Ectodermal cell (in vitro differentiated cells): ENCODE data around the gene ATP2B3.

Experiments used
- H3K27ac ChIP-seq: 2 replicates; pipeline ENCODE4 v1.7.0; 2013; ENCODE audit warnings: mild to moderate bottlenecking, low read depth, low read length; ENCODE audit not compliant: insufficient read depth, poor library complexity, severe bottlenecking
- H3K27me3 ChIP-seq: 2 replicates; pipeline ENCODE4 v1.7.0; 2013; ENCODE audit warnings: mild to moderate bottlenecking, low read length; ENCODE audit not compliant: insufficient read depth, control insufficient read depth, poor library complexity, severe bottlenecking
- H3K36me3 ChIP-seq: one replicate; pipeline ENCODE4 v1.7.0; 2013; ENCODE audit warnings: low read length; ENCODE audit not compliant: control insufficient read depth, insufficient read depth
- H3K4me1 ChIP-seq: one replicate; pipeline ENCODE4 v1.7.0; 2013; ENCODE audit warnings: low read length; ENCODE audit not compliant: control insufficient read depth, insufficient read depth
- H3K4me3 ChIP-seq: 2 replicates; pipeline ENCODE4 v1.7.0; 2013; ENCODE audit warnings: low read depth, low read length, control low read depth; ENCODE audit not compliant: insufficient read depth
- H3K9me3 ChIP-seq: 2 replicates; pipeline ENCODE4 v1.7.0; 2013; ENCODE audit warnings: mild to moderate bottlenecking, low read length, moderate library complexity; ENCODE audit not compliant: control insufficient read depth
- WGBS, 2 experiments: methylation state at CpG; one replicate each; pipeline ENCODE4 v1.1.7; 2013; ENCODE audit warnings: missing lambda C conversion rate in 2 of 2; 5-methylcytosine and 5-hydroxymethylcytosine counted together

The ATP2B3 gene

GRCh38 chrX:153495903-153496589, 21.4 kb upstream of the ATP2B3 start:
- Histone ChIP-seq H3K4me1 (no peaks in the 10 kb centered on the region), H3K4me3 (no peak overlapping the region), H3K9me3 (no peaks in the 10 kb centered on the region), H3K36me3 (no peaks in the 10 kb centered on the region), H3K27ac (no peak overlapping the region), H3K27me3 (no peaks in the 10 kb centered on the region)
- 91% methylated on average over 18 of the region's 18 CpGs for WGBS, 2 experiments

GRCh38 chrX:153496590-153496959, 20.9 kb upstream of the ATP2B3 start:
- H3K9me3 ChIP-seq = no peaks in the 10 kb centered on the region
- H3K4me3 ChIP-seq = no peak overlapping the region
- no peaks in the 10 kb centered on the region for H3K4me1 ChIP-seq
- no peaks in the 10 kb centered on the region for H3K27me3 ChIP-seq
- 67 to 70% methylated on average over 3 to 5 of the region's 8 CpGs for WGBS, 2 experiments
- no peaks in the 10 kb centered on the region for H3K36me3 ChIP-seq
- no peak overlapping the region for H3K27ac ChIP-seq

- Histone ChIP-seq H3K4me1 (no peaks in the 10 kb centered on the region), H3K9me3 (no peaks in the 10 kb centered on the region), H3K4me3 (no peak overlapping the region), H3K27me3 (no peaks in the 10 kb centered on the region), H3K36me3 (no peaks in the 10 kb centered on the region), H3K27ac (no peak overlapping the region)
- WGBS, 2 experiments = 84 to 86% methylated on average over 7 of the region's 7 CpGs
Measured at GRCh38 chrX:153498453-153498852, 19.0 kb upstream of the ATP2B3 start.

DNA sequence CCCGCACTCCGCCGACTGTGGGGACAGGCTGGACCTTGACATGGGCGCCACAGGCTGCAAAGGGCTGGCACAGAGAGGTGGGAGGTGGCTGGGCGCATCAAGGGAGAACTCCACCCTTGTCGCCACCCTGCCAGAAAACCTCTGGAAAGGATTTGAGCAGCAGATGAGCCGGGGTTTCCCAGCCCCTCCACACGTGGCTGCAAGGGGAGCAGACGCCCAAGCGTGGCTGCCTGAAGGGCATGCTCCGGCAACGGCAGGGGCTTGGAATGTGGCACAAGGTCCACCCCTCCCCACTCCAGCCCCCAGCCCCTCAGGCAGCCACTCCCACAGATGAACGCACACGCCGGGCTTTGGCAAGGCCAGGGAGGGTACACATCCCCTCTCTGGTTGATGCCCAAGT, 18.1 kb upstream of the ATP2B3 start:
- no peaks in the 10 kb centered on the region for H3K27me3 ChIP-seq
- no peak overlapping the region for H3K27ac ChIP-seq
- WGBS, 2 experiments = 80 to 83% methylated on average over 15 of the region's 15 CpGs
- no peaks in the 10 kb centered on the region for H3K9me3 ChIP-seq
- H3K4me1 ChIP-seq = no peaks in the 10 kb centered on the region
- no peaks in the 10 kb centered on the region for H3K36me3 ChIP-seq
- no peak overlapping the region for H3K4me3 ChIP-seq

DNA sequence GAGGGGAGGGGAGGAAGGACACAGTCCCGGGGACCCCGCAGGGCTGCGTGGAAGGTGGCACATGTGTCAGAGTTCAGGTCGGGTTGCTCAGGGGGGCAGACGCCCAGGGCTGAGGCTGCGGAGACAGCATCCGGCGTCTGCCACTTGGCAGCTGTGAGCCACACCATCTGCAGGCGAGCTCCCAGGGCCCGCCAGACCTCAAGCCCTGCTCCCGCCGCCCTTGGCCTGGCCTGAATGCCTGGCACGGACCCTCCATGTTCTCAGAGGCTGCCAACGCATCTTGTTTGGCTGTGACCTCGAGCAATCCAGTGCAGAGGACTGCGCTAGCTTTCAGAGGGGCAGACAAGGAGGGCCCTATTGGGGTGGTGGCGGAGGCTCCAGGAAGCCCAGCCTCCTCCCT, 17.6 kb upstream of the ATP2B3 start:
- H3K4me1 ChIP-seq = no peaks in the 10 kb centered on the region
- H3K4me3 ChIP-seq = no peak overlapping the region
- no peaks in the 10 kb centered on the region for H3K27me3 ChIP-seq
- H3K9me3 ChIP-seq = no peaks in the 10 kb centered on the region
- no peaks in the 10 kb centered on the region for H3K36me3 ChIP-seq
- no peak overlapping the region for H3K27ac ChIP-seq
- 91 to 92% methylated on average over 16 to 17 of the region's 17 CpGs for WGBS, 2 experiments

DNA sequence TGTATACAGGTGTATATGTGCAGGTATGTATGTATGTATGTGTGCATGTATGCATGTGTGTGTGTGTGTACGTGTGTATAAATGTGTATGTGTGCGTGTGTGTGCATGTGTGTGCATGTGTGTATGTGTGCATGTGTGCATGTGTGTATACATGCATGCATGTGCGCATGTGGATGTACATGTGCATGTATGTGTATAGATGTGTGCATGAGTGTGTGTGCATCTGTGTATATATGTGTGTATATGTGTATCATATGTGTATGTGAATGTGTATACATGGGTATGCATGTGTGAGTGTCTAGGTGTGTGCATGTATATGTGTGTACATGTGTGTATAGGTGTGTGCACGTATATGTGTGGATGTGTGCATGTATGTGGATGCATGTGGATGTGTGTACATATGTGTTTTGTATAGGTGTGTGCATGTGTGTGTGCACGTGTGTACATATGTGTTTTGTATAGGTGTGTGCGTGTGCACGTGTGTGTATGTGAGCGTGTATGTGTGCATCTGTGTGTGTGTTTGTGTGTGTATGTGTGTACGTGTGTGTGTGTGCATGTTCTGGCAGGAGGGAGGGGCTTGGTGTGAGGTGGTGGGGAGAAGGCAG, 16.7 kb upstream of the ATP2B3 start:
- Histone ChIP-seq H3K4me3 (no peak overlapping the region), H3K36me3 (no peaks in the 10 kb centered on the region), H3K27me3 (no peaks in the 10 kb centered on the region), H3K4me1 (no peaks in the 10 kb centered on the region), H3K9me3 (no peaks in the 10 kb centered on the region), H3K27ac (no peak overlapping the region)
- 92 to 94% methylated on average over 9 of the region's 9 CpGs for WGBS, 2 experiments

GRCh38 chrX:153501530-153501929, 15.9 kb upstream of the ATP2B3 start:
- no peaks in the 10 kb centered on the region for H3K27me3 ChIP-seq
- H3K36me3 ChIP-seq = no peaks in the 10 kb centered on the region
- H3K4me1 ChIP-seq = no peaks in the 10 kb centered on the region
- no peaks in the 10 kb centered on the region for H3K9me3 ChIP-seq
- H3K4me3 ChIP-seq = no peak overlapping the region
- 92 to 97% methylated on average over 8 of the region's 8 CpGs for WGBS, 2 experiments
- no peak overlapping the region for H3K27ac ChIP-seq

DNA sequence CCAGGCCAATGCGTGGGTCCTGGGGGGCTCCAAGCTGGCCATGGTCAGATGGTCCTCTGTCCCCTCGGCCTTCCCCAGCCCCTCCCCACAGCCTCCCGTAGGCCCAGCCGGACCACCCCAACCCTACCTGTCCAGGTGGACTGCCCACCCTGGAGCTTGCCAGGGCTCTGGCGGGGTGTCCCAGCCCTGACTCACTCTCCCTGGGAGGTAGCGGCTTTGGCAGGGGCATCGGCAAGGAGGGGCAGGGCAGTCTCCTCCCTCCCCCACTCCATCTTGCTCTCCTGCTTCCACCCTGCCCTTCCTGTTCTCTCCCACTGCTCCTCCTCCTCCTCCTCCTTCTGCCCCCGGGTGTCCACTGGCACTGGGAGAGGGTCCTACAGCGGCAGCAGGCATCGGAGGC, 15.3 kb upstream of the ATP2B3 start:
- Histone ChIP-seq H3K27me3 (no peaks in the 10 kb centered on the region), H3K27ac (no peak overlapping the region), H3K36me3 (no peaks in the 10 kb centered on the region), H3K9me3 (no peaks in the 10 kb centered on the region), H3K4me3 (no peak overlapping the region), H3K4me1 (no peaks in the 10 kb centered on the region)
- 86 to 88% methylated on average over 10 of the region's 10 CpGs for WGBS, 2 experiments

- no peak overlapping the region for H3K27ac ChIP-seq
- 92 to 94% methylated on average over 14 of the region's 14 CpGs for WGBS, 2 experiments
- no peaks in the 10 kb centered on the region for H3K9me3 ChIP-seq
- H3K4me3 ChIP-seq = no peak overlapping the region
- H3K27me3 ChIP-seq = no peaks in the 10 kb centered on the region
- H3K4me1 ChIP-seq = no peaks in the 10 kb centered on the region
- no peaks in the 10 kb centered on the region for H3K36me3 ChIP-seq
Measured at GRCh38 chrX:153502796-153503195, 14.6 kb upstream of the ATP2B3 start.

DNA sequence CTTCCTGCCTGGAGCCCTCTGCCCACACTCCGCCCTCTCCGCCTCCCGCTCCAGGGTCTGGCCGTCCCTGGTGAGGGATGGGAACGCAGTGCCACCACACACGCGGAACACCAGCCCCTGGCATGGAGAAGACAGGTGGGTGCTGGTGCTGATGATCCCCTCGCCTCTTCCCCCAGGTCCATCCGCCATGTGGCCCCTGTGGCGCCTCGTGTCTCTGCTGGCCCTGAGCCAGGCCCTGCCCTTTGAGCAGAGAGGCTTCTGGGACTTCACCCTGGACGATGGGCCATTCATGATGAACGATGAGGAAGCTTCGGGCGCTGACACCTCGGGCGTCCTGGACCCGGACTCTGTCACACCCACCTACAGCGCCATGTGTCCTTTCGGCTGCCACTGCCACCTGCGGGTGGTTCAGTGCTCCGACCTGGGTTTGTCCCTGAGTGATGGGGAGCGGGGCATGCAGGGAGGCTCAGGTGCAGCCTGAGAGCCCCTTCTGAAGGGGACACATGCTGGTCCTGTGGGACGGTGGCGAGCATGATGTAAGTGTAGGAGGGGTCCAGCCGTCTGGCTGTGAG, 12.9 kb upstream of the ATP2B3 start:
- Histone ChIP-seq H3K27ac (no peak overlapping the region), H3K27me3 (no peaks in the 10 kb centered on the region), H3K9me3 (no peaks in the 10 kb centered on the region), H3K4me1 (no peaks in the 10 kb centered on the region), H3K36me3 (no peaks in the 10 kb centered on the region), H3K4me3 (no peak overlapping the region)
- 83 to 84% methylated on average over 26 of the region's 26 CpGs for WGBS, 2 experiments
